Stimulated activated CD8-positive, alpha-beta memory T cell treated with anti-CD3 and anti-CD28 coated beads, Interleukin-4, amount 100 ng/mL, for 4 hours (primary cell): ENCODE measurements around the gene FIBIN.
"Not testable (repeated sequence)": the region's sequence is repeated elsewhere in the genome, so short reads cannot be mapped to it uniquely, and the experiment has no call there.

Source experiments
- DNase-seq, 2 donors: peaks; one replicate each; pipeline ENCODE4 v3.0.0-alpha.2; 2020; ENCODE audit warnings: low read depth in 2 of 2, low spot score in 1 of 2

The FIBIN gene

DNA sequence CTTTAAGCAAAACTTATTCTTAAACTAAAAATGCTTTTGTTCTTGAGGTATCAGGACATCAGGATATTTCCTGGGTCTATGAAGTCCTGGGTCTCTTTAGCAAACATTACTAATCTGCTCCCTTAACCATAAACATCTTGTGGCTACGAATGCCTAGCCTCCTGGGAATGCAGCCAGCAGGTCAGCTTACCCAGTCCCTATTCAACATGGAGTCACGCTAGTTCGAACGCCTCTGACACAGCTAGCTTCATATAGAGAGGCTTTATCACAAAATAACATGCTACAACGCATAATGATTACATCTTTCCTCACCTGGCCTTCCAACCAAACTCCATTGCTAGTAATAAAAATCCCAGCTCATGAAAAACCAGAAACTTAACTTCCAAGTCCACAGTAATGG lies 17.5 kb upstream of the FIBIN start:
- no peak for DNase-seq

DNA sequence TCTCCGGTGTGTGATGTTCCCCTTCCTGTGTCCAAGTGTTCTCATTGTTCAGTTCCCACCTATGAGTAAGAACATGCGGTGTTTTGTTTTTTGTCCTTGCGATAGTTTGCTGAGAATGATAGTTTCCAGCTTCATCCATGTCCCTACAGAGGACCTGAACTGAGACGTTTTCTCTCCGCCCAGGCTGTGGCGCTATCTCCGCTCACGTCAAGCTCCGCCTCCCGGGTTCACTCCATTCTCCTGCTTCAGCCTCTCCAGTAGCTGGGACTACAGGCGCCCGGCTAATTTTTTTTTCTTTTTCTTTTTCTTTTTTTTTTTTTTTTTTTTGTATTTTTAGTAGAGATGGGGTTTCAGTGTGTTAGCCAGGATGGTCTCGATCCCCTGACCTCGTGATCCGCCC lies 16.7 kb upstream of the FIBIN start:
- DNase-seq: not testable (repeated sequence)

DNA sequence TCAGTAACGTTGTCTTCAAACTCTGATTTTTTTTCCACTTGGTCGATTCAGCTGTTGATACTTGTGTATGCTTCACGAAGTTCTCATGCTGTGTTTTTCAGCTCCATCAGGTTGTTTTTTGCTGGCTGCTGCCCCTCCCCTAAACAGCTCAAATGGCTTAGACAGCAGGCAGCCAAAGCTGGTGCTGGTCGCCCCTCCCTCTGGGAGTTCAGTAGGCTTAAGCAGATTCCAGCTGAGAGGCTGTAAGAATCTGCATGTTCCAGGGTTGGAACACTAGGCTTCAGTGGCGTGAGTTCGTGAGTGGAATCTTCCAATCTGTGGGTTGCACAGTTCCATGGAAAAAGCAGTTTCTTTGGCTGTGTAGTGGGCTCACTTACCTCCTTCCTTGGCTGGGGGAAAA lies 10.3 kb upstream of the FIBIN start:
- no peak for DNase-seq

DNA sequence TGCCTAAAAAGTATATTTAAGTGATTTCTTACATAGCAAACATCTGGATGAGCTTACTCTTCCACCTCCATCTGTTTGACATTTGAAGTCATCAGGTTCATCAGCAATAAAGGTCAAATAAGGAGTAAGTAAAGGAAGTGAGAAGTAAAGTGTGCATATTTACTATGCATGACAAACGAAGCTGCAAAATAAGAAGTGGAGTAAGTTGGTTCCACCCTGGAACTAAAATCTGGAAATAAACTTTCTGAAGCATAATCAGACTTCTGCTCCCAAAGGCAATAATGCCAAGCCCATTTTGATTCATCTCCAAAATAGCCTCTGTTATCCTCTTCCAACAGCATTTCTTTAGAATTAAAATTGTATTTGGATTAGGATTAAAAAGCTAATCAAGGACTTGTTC lies 8.4 kb upstream of the FIBIN start:
- no peak for DNase-seq

DNA sequence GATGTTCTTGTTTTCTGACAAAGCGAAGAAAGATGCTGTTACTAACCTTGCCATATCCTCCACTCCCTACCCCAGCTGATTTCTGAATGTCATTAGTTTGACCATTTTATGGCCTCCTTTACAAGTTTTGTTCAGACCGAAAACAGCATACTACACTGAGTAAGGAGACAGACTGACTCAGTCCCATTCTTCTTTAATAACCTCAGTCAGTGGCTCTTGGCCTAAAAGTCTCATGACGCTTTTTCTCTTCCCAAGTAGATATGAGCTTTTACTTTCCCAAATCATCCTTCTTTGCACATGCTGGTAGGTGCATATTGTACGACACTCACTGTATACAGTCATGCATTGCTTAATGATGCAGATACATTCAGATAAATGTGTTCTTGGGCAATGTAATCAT lies 8.0 kb upstream of the FIBIN start:
- DNase-seq: no peak

DNA sequence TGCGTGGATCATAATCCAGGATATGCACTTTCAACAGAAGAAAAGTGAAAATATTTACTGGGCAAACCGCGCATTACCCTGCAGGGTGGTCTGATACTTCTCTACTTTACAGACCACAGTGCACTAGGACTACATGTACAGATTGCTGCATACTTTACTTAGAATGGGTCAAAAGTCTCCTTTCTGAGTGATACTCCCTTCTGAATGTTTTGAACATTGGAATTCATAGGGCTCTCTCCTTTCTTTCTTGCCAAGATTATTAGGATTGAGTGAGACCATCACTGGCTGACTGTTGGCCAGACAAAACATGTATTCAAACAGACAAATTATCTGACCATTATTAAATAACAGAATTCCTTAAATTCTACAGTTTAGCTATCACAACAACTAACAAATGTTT lies 6.6 kb upstream of the FIBIN start:
- no peak for DNase-seq

DNA sequence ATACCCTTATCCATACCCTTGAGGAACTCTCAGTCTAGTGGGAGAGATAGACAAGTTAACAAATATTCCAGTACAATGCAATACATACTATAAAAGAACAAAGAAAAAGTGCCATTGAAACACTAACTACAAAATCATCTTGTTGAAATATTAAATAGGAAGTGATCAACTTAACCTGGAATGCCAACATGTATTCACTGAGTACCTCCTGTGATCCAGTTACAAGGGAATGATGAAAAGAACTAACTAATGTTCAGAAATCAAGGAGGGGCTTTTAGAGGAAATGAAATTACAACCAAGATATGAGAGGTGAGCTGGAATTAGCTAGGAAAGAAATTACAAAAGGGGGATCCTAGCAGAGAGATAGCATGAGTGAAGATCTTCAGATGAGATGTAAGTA lies 6.2 kb upstream of the FIBIN start:
- DNase-seq: no peak

DNA sequence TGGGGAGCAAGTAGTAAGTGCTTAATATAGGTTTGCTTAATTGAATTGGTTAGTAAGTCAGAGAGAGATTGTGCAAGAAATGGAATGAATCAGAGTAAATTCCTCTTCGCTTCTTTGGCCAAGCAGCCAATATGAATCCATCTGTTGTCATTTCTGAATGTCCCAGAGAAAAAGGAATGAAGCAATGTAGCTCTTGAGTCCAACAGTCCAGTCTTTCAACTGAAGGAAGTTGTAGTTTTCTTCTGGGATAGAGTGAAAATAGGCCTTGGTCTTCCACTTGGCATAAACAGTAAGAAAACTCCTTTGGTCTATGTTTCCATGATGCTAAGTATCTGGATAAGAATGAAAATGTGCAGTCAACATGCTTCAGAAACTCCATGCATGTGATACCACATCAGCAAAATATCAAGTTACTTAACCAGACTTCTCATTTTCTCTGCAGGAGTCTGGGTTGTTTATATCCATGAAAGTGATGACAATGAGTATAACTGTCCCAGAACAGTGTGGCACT lies 1.8 kb upstream of the FIBIN start:
- no peak for DNase-seq

DNA sequence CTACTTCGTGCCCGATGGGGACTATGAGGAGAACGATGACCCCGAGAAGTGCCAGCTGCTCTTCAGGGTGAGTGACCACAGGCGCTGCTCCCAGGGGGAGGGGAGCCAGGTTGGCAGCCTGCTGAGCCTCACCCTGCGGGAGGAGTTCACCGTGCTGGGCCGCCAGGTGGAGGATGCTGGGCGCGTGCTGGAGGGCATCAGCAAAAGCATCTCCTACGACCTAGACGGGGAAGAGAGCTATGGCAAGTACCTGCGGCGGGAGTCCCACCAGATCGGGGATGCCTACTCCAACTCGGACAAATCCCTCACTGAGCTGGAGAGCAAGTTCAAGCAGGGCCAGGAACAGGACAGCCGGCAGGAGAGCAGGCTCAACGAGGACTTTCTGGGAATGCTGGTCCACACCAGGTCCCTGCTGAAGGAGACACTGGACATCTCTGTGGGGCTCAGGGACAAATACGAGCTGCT lies 751 bp downstream of the FIBIN start:
- DNase-seq: no peak

DNA sequence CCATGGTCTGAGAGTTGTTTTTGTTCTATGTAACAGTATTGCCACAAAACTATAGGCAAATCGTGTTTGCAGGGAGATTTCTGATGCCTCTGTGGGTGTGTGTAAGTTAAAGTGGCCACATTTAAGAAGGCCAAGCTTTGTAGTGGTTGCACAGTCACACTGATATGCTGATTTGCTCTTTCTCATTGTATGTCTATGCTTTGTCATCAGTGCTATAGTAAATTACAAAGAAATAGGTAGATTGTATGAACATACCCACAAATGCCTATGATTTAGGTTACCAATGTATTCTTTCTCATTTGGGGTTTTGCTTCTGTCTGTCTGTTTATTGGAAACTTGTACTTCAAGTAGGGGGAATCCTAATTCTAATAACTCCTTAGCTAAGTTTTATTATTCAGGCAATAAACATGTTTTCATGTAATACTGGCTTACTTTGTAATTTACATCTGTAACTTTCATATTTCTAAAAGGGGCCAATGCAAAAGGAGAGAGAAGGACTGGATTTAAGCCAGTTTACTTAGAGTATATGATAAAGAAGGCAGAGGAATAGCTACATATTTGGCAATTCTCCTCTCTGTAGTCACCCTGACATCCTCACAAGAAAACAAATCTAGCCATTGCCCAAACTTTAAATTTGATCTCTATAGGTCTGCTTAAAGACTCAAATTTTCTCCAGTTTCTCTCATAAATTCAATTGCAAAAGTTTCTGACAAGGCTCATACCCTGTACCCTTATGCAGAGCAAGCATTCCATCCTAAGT lies 2.0 kb downstream of the FIBIN start:
- DNase-seq: no peak

DNA sequence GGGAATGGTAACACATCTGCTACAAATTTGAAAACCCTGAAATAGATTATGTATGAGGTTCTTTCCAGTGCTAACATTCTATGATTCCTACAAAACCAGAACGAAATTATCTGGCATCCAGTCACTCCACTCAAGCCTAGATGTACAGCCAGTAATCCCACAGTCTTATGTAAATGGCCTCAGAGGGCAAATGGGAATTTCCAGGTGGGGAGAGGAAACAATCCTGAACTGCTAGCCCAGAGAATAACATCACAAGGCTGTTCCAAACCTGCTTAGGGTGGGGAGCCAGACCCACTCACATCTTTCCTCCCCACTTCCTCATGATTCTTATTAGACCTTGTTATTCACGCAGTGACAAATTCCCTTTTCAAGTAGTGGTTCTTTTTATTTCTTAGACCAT lies 3.5 kb downstream of the FIBIN start:
- no peak for DNase-seq

DNA sequence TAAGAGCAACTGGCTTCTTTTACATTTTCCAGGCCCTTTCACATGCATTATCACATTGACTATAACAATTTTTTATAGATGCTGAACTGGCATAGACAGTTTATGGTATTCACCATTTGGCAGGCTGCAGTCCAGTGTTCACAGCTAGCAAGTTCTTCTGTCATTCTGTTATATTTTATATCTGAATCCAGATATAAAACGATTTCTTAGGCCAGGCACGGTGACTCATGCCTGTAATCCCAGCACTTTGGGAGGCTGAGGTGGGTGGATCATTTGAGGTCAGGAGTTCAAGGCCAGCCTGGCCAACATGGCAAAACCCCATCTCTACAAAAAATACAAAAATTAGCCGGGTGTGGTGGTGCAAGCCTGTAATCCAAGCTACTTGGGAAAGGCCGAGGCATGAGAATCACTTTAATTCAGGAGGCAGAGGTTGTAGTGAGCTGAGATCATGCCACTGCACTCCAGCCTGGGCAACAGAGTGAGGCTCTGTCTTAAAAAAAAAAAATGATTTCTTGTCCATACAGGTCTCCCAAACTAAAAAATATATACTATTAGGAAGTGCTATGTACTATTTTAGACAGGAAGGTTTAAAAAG lies 7.3 kb downstream of the FIBIN start:
- DNase-seq: not testable (repeated sequence)

DNA sequence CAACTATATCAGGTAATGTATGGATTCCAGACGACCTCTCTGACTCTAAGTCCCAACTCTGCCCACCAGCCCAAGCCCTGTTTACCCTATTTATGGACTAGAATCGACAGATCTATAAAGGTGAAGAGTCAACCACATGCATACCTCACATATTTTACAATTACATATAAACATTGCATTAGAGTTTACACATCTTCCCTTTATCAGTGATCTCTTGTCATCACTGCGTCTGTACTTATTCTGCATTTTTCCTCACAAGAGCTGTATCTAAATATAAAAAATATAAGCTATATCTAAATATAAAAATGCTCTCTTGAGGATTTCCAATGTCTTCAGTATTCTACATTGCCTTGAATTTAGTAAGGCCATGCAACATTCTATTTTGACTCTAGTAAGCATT lies 8.5 kb downstream of the FIBIN start:
- DNase-seq: no peak

DNA sequence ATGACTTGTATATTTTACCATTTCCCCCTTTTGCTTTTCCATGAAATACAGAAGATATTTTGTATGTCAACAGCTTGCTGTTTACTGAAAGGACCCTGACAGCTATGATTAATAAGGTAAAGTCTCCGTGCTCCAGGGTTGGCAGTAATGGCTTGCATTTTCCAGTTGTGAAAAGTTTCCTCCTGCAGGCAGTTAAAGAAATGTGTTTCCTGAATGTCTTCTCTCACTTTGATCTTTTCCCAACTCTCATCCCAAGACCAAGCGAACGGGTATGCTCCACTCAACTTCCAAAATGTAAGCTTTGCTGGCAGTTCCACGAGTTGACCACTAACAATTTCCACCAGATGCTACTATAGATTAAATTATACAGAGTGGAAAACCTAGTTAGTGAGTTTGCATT lies 8.9 kb downstream of the FIBIN start:
- DNase-seq: no peak

DNA sequence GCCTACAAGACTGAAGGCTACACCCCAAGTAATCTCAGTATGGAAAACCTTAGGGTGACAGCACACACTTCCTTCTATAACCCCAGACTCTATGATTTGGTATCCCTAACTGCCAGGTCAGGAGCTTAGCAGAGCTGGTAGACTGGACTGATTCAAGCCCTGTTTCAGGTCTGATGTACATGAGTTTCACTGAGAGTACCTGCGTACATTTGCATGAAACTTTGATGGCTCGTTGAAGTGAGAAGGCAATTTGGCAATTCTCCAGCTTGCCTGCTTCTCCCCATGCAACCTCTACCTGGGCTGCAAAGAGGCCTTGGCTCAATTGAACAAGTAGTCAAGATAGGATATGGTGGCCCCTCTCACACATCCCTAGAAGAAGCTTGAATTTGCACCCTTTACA lies 10.2 kb downstream of the FIBIN start:
- no peak for DNase-seq

DNA sequence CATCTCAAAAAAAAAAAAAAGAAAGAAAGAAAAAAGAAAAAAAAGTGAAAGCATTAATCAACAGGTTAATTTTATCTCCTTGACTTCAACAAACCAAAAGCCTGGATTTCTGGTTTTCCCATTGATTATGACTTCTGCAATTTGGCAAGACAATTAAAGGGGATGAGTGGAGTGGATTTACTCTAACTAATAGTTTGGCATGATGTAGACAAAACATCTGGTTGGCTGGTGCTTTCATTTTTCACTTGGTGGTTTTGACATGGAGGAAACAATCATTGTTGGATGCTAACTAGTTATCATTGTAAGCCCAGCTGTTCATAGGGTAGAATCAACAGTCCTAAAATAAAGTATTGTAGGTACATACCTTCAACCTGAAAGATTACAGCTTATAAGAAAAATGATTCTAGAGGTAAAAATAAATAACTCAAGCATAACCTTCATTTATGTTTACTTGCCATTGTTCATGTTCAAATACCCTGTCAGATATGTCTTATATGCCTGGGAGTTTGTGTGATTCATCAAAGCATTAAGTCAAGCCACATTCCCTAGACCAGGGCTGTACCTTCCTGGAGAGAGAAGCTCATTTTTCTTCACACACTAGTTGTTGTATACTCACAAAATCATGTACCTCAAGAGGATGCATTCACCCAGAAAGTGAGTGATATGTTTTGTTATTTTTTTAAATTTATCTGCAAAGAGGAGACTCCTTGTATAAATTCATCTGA lies 15.1 kb downstream of the FIBIN start:
- no peak for DNase-seq

DNA sequence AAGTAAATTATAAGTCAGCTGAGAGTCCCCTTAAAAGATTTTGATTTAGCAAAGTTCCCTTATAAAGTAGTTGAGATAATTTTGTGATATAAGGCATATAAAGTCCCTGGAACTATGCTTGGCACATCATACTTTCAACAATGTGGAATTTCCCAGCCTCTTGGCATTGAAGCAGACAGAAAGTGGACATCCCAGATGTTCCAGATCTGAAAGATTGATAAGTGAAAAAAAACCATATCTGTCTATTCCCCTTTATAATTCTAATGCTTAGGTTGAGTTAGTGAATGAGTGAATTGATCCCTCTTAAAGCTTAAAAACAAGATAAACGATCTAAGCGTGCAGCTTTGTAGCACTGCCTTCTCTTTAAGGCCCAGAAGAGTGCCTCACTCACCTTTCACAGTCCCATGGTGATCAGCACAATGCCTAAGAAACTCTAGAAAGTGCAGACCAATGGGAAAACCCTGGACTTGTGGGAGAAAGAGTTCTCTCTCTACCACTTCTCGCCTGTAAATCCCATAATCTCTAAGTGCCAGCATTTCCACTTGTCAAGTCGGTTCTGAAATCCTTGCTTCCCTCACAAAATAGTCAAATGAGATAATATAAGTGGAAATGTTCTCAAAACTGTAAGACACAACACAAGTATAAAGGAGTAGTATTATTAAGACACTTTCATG lies 17.8 kb downstream of the FIBIN start:
- no peak for DNase-seq

DNA sequence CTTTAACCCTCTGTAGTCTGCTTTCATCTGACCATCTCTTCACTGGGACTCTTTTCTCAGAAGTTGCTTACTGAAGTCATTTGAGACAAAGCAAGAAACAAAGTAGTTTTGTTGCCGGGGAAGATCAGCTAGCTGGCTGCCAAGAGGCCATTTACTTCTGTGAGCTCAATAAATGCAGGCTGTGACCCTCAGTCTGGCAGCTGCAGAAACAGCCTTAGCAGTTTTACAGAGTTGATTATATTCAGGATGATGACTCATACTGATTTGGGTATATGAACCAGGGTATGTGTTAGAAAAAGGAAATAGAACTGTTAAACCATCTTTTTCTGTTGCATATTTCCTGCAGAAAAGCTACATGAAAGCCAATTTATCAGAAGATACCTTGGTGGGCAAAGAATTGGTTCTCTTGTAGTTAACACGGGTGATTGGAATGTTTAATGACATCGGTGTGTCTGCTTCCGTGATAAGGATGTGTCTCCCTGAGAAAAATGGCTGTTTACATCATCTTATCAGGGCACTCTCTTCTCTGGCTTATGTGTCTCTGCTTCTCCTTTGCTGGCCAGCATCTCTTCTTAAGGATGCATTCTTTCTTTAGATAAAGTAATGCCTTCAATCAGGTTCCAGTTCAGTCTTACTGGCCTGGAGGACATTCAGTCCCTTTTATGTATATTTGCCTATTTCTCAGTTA lies 18.5 kb downstream of the FIBIN start:
- no peak for DNase-seq

DNA sequence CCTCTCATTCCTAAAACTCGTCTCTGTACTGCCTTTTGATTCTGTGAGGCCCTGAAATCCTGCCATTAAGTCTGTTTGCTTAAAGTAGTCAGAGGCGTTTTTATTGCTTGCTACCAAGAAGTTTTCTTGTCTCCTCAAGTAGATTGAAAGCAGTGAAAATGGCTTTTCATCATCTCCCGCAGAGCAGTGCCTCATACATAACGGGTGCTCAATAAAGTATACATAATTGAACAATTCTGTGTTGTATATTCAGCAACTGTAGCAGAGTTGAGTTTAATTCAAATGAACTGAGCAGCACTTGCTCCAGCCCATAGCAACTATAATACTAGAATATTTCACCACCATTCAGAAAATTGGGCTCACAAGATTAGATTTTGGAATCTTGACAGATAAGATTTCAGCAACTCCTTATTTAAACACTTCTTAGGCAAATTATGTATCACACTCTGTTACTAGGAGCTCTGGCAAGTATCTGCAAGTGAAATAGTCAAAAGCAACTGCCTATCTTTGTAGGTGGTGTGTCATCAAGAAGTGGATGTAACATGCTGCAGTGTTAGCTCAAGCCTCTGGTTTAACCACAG lies 20.0 kb downstream of the FIBIN start:
- no peak for DNase-seq

DNA sequence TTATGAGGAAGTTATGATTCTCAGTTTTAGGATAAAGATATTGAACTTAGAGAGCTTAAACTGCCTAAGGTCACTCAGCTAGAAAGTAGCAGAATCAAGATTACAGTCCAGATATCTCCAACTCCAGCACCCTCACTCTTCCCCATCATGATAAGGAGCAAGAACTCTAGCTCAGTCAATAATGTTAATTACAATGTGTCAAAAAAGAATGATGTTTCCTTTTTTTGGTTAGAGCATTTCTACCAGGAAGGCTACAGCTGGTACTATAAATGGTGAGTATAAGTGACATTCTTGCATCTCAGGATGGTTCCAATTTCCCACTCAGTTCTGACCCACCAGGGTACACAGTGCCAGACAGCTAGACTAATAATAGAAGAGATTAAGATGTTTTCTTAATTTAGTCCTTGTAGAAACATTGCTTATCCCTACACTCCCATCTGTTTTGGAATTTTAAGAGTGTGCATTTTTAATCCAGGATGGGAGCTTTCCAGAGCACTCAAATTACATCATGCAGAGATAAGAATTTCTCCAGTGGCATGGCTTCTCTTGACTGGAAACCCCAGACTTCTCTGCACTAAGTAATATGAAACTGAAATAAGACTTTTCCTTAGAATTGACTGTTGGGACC lies 25.1 kb downstream of the FIBIN start:
- no peak for DNase-seq
